PC-3 (cell line): Measurements from ENCODE around the gene PRR20G.

Source experiments
- EZH2 ChIP-seq: fragments of 300-600 bp; sonication (generic); IDR thresholded peaks from one replicate; pipeline ENCODE4 v1.6.1; 2017; ENCODE audit warnings: antibody characterized with exemption, mild to moderate bottlenecking, low read length; ENCODE audit not compliant: unreplicated experiment
- TF ChIP-seq, protein P1 (sequence below): fragments of 300-600 bp; sonication (generic); conservative IDR thresholded peaks from 2 replicates; pipeline ENCODE4 v1.5.1; 2017; ENCODE audit warnings: antibody characterized with exemption, low read depth, mild to moderate bottlenecking, low read length

DNA sequence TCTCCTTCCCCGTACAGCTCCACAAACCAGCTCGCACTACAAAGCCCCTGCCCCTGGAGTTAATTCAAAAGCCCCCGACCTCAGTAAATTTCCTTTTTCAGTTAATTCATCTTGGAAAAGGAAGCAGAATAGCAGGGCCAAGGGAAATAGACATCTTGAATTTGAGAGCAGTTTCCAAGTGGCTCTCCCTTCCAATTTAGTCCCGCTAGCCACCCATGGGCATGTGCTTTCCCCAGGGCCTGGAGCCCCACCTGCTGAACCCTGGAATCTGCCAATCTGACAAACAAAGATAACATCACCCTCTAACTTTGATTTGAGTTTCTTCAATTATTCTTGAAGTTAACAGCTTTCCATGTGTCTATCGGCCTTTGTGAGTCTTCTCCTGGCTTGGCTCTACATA lies 31.7 kb downstream of the PRR20G start:
- TF ChIP-seq, protein P1, sequence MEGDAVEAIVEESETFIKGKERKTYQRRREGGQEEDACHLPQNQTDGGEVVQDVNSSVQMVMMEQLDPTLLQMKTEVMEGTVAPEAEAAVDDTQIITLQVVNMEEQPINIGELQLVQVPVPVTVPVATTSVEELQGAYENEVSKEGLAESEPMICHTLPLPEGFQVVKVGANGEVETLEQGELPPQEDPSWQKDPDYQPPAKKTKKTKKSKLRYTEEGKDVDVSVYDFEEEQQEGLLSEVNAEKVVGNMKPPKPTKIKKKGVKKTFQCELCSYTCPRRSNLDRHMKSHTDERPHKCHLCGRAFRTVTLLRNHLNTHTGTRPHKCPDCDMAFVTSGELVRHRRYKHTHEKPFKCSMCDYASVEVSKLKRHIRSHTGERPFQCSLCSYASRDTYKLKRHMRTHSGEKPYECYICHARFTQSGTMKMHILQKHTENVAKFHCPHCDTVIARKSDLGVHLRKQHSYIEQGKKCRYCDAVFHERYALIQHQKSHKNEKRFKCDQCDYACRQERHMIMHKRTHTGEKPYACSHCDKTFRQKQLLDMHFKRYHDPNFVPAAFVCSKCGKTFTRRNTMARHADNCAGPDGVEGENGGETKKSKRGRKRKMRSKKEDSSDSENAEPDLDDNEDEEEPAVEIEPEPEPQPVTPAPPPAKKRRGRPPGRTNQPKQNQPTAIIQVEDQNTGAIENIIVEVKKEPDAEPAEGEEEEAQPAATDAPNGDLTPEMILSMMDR, result no peak
- no peak for TF ChIP-seq EZH2
